ENCODE results near the gene HBP1. TPM values are rescaled to one million over a fixed set of nuclear protein-coding genes. Genes with fewer than 3 reads are reported as not detected.
"Not testable (repeated sequence)": the region's sequence is repeated elsewhere in the genome, so short reads cannot be mapped to it uniquely, and the experiment has no call there.

Gene HBP1
- total and polyA plus RNA-seq, 10 donors: 23.9 to 141 (median 79.5) TPM

DNA sequence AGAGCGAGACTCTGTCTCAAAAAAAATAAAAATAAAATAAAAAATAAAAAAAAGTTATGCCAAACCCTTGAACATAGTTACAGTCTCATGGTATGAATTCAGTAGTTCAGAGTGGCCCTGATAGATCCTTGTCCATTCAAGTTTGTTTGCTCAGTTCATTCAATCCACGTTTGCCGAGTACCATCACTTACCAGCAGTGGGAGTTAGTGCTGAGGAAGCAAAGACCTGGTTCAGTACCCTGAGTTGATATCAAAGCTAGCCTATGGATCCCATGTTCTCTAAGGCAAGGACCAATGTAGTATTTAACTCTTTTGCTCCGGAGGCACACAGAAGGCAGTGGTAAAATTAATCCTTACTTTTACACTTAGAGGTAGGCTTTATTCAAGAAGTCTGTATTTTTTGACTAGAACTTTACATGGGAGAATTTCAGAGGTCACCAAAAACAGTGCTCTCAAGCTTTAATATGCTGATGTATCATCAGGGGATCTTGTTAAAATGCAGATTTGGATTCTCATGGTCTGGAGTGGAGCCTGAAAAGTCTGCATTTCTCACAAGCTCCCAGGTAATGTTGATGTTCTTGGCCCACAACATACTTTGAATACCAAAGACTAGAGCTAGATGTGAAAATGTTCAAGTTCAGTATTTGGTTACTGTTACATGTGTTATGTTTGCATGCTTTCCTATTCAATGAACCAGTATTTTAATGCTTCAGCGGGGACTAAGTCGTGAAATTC, 38.1 kb upstream of the HBP1 start:
- H3K27ac ChIP-seq: no peak overlapping the region
- intact Hi-C loops (cut with DNase I; ENCODE audit: low total_unique reads): no loop called here
- no peak for TF ChIP-seq CTCF (IDR thresholded peaks at IDR 0.05 in 8 of 11, conservative IDR thresholded peaks at IDR 0.05 in 3 of 11)
- no peak for TF ChIP-seq POLR2A (IDR thresholded peaks at IDR 0.05)
- TF ChIP-seq POLR2AphosphoS5 (IDR thresholded peaks at IDR 0.05): no peak
- DNase-seq: no peak
- 82 to 93% (median 82%) methylated on average over 6 of the region's 6 CpGs for WGBS, 5 donors
- H3K9me3 ChIP-seq: no peaks in the 10 kb centered on the region
- no peak overlapping the region for H3K4me3 ChIP-seq
- no peaks in the 10 kb centered on the region for H3K27me3 ChIP-seq (replicated peaks in 1 of 7)
- no peaks in the 10 kb centered on the region for H3K36me3 ChIP-seq
- peaks cover 3 to 16% (median 9%) of the 10 kb centered on the region in 6 donors for H3K4me1 ChIP-seq

GRCh38 chr7:107133396-107133795, 35.4 kb upstream of the HBP1 start:
- Histone ChIP-seq H3K27ac (no peak overlapping the region), H3K4me1 (no peaks in the 10 kb centered on the region), H3K27me3 (replicated peaks in 1 of 7) (no peaks in the 10 kb centered on the region), H3K4me3 (no peak overlapping the region), H3K9me3 (no peaks in the 10 kb centered on the region), H3K36me3 (no peaks in the 10 kb centered on the region)
- no peak for DNase-seq
- no peak for TF ChIP-seq POLR2A (IDR thresholded peaks at IDR 0.05)
- TF ChIP-seq CTCF (IDR thresholded peaks at IDR 0.05 in 8 of 11, conservative IDR thresholded peaks at IDR 0.05 in 3 of 11): no peak
- TF ChIP-seq POLR2AphosphoS5 (IDR thresholded peaks at IDR 0.05): no peak
- 71 to 89% (median 85%) methylated on average over 2 of the region's 2 CpGs for WGBS, 5 donors
- intact Hi-C loops (cut with DNase I; ENCODE audit: low total_unique reads): no loop called here

- H3K9me3 ChIP-seq: no peaks in the 10 kb centered on the region
- DNase-seq: no peak
- intact Hi-C loops (cut with DNase I; ENCODE audit: low total_unique reads): no loop called here
- H3K4me1 ChIP-seq: no peaks in the 10 kb centered on the region
- no peak overlapping the region for H3K27ac ChIP-seq
- H3K4me3 ChIP-seq: no peak overlapping the region
- no peak for TF ChIP-seq POLR2AphosphoS5 (IDR thresholded peaks at IDR 0.05)
- TF ChIP-seq CTCF (IDR thresholded peaks at IDR 0.05 in 8 of 11, conservative IDR thresholded peaks at IDR 0.05 in 3 of 11): no peak
- TF ChIP-seq POLR2A (IDR thresholded peaks at IDR 0.05): no peak
- H3K36me3 ChIP-seq: no peaks in the 10 kb centered on the region
- 82 to 99% (median 97%) methylated on average over 6 to 7 of the region's 7 CpGs for WGBS, 5 donors
- H3K27me3 ChIP-seq (replicated peaks in 1 of 7): no peaks in the 10 kb centered on the region
Observed at GRCh38 chr7:107138696-107139420, 29.9 kb upstream of the HBP1 start.

DNA sequence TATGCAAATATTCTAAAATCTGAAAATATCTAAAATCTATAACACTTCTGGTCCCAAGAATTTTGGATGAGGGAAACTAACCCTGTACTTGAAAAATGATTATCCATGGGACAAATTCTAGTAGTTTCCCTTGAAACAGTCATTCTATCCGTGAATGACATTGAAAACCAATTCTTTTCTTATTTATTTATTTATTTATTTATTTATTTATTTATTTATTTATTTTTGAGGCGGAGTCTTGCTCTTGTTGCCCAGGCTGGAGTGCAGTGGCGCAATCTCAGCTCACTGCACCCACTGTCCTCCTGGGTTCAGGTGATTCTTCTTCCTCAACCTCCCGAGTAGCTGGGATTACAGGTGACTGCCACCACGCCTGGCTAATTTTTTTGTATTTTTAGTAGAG, 24.9 kb upstream of the HBP1 start:
- H3K36me3 ChIP-seq; H3K27ac ChIP-seq; DNase-seq; H3K27me3 ChIP-seq (replicated peaks in 1 of 7); intact Hi-C loops (cut with DNase I; ENCODE audit: low total_unique reads); H3K9me3 ChIP-seq; H3K4me3 ChIP-seq: not testable (repeated sequence)
- H3K4me1 ChIP-seq: peaks cover 0 to 15% (median 7%) of the 10 kb centered on the region in 6 donors
- WGBS, 5 donors: 82 to 96% (median 84%) methylated on average over 5 of the region's 5 CpGs

All from spleen (tissue), 11 donors.